CD4-positive, CD25-positive, alpha-beta regulatory T cell (primary cell): ENCODE measurements around the gene PSME3. TPM values are rescaled to one million over a fixed set of nuclear protein-coding genes. Genes with fewer than 3 reads are reported as not detected.

Experiments
- polyA plus RNA-seq, 4 donors: library from polyadenylated mRNA; unstranded; fragments of 300-500 nt; fragmentation: Illumina TruSeq; gene quantifications; one replicate each; pipeline ENCODE4 v1.2.3, GENCODE V29; 2021
- total RNA-seq: library from RNA; stranded (reverse); gene quantifications from one replicate; pipeline ENCODE4 v1.2.3, GENCODE V29; 2022

Gene PSME3
- total and polyA plus RNA-seq, 5 donors from 2014 or later: 66.7 to 129 (median 126) TPM

Other genes with a start within 250 kb of the PSME3 start
- 116 TPM for gene RETREG3, start 224.0 kb upstream of the PSME3 start, total RNA-seq
- gene RETREG3, start 224.0 kb upstream of the PSME3 start, polyA plus RNA-seq: 100 to 1,000 TPM; 201 to 243 (median 218) TPM
- gene TUBG1, start 223.7 kb upstream of the PSME3 start, total RNA-seq: 8.2 TPM
- 10 to 100 TPM in 2 of 4 donors, 1 to 10 TPM in 2; 7.2 to 13.5 (median 10.1) TPM for gene TUBG1, start 223.7 kb upstream of the PSME3 start, polyA plus RNA-seq
- 13.7 TPM for gene TUBG2, start 174.1 kb upstream of the PSME3 start, total RNA-seq
- 1 to 10 TPM; 2.8 to 4.0 (median 3.8) TPM for gene TUBG2, start 174.1 kb upstream of the PSME3 start, polyA plus RNA-seq
- 4.8 TPM for gene PLEKHH3, start 156.4 kb upstream of the PSME3 start, total RNA-seq
- gene PLEKHH3, start 156.4 kb upstream of the PSME3 start, polyA plus RNA-seq: 1 to 10 TPM in 1 of 4 donors, under 1 TPM in 3; 0.38 to 1.1 (median 0.66) TPM
- gene CCR10, start 151.6 kb upstream of the PSME3 start, total RNA-seq: 20.6 TPM
- 100 to 1,000 TPM in 1 of 4 donors, 10 to 100 TPM in 3; 45.2 to 133 (median 63.9) TPM for gene CCR10, start 151.6 kb upstream of the PSME3 start, polyA plus RNA-seq
- gene CNTNAP1, start 150.9 kb upstream of the PSME3 start, total RNA-seq: 54.9 TPM
- 1 to 10 TPM in 3 of 4 donors, under 1 TPM in 1; 0.94 to 1.7 (median 1.4) TPM for gene CNTNAP1, start 150.9 kb upstream of the PSME3 start, polyA plus RNA-seq
- 123 TPM for gene EZH1, start 88.4 kb upstream of the PSME3 start, total RNA-seq
- gene EZH1, start 88.4 kb upstream of the PSME3 start, polyA plus RNA-seq: 10 to 100 TPM; 38.7 to 57.9 (median 49.5) TPM
- gene RAMP2, start 72.2 kb upstream of the PSME3 start, total RNA-seq: not detected
- not detected for gene RAMP2, start 72.2 kb upstream of the PSME3 start, polyA plus RNA-seq
- gene VPS25, start 59.9 kb upstream of the PSME3 start, total RNA-seq: 29.4 TPM
- 10 to 100 TPM; 62.8 to 73.3 (median 71.4) TPM for gene VPS25, start 59.9 kb upstream of the PSME3 start, polyA plus RNA-seq
- gene WNK4, start 52.8 kb upstream of the PSME3 start, total RNA-seq: not detected
- under 1 TPM in 1 of 4 donors, not detected in 3; 0.09 TPM for gene WNK4, start 52.8 kb upstream of the PSME3 start, polyA plus RNA-seq
- gene COA3, start 34.7 kb upstream of the PSME3 start, total RNA-seq: 12.8 TPM
- gene COA3, start 34.7 kb upstream of the PSME3 start, polyA plus RNA-seq: 100 to 1,000 TPM; 147 to 162 (median 156) TPM
- gene CNTD1, start 34.5 kb upstream of the PSME3 start, total RNA-seq: not detected
- gene CNTD1, start 34.5 kb upstream of the PSME3 start, polyA plus RNA-seq: under 1 TPM; 0.15 to 0.42 (median 0.28) TPM
- 153 TPM for gene BECN1, start 9.1 kb upstream of the PSME3 start, total RNA-seq
- 100 to 1,000 TPM; 138 to 180 (median 160) TPM for gene BECN1, start 9.1 kb upstream of the PSME3 start, polyA plus RNA-seq
- gene AOC2, start 11.2 kb downstream of the PSME3 start, total RNA-seq: 2.3 TPM
- gene AOC2, start 11.2 kb downstream of the PSME3 start, polyA plus RNA-seq: under 1 TPM in 1 of 4 donors, not detected in 3; 0.17 TPM
- gene AOC3, start 17.8 kb downstream of the PSME3 start, total RNA-seq: 0.49 TPM
- gene AOC3, start 17.8 kb downstream of the PSME3 start, polyA plus RNA-seq: not detected
- not detected for gene G6PC1, start 67.4 kb downstream of the PSME3 start, total RNA-seq
- gene G6PC1, start 67.4 kb downstream of the PSME3 start, polyA plus RNA-seq: not detected
- 48.5 TPM for gene AARSD1, start 131.1 kb downstream of the PSME3 start, total RNA-seq
- 10 to 100 TPM; 23.2 to 39.2 (median 28.9) TPM for gene AARSD1, start 131.1 kb downstream of the PSME3 start, polyA plus RNA-seq
- gene PTGES3L, start 146.7 kb downstream of the PSME3 start, total RNA-seq: 1.5 TPM
- not detected for gene PTGES3L, start 146.7 kb downstream of the PSME3 start, polyA plus RNA-seq
- gene RUNDC1, start 147.2 kb downstream of the PSME3 start, total RNA-seq: 14.9 TPM
- 10 to 100 TPM; 10.6 to 15.2 (median 13.2) TPM for gene RUNDC1, start 147.2 kb downstream of the PSME3 start, polyA plus RNA-seq
- 881 TPM for gene RPL27, start 165.0 kb downstream of the PSME3 start, total RNA-seq
- gene RPL27, start 165.0 kb downstream of the PSME3 start, polyA plus RNA-seq: 1,000 to 10,000 TPM; 1,558 to 2,241 (median 2,024) TPM
- gene IFI35, start 173.4 kb downstream of the PSME3 start, total RNA-seq: 38.3 TPM
- gene IFI35, start 173.4 kb downstream of the PSME3 start, polyA plus RNA-seq: 10 to 100 TPM; 62.9 to 87.6 (median 71.8) TPM
- 21.9 TPM for gene VAT1, start 189.0 kb downstream of the PSME3 start, total RNA-seq
- 10 to 100 TPM; 40.6 to 51.4 (median 49.1) TPM for gene VAT1, start 189.0 kb downstream of the PSME3 start, polyA plus RNA-seq
- gene RND2, start 191.8 kb downstream of the PSME3 start, total RNA-seq: not detected
- under 1 TPM in 3 of 4 donors, not detected in 1; 0.05 to 0.18 (median 0.08) TPM for gene RND2, start 191.8 kb downstream of the PSME3 start, polyA plus RNA-seq